Loucy (cell line): ENCODE results near the gene GSTA3.
"Not testable (repeated sequence)": the region's sequence is repeated elsewhere in the genome, so short reads cannot be mapped to it uniquely, and the experiment has no call there.

Experiments
- H2AFZ ChIP-seq: fragments of 200-600 bp; sonication (generic); 2 replicates; pipeline ENCODE4 v1.6.0; 2016; ENCODE audit warnings: antibody characterized with exemption, mild to moderate bottlenecking, low read length, moderate library complexity
- H3F3A ChIP-seq: fragments of 200-600 bp; 2 replicates; pipeline ENCODE4 v1.6.0; 2016; ENCODE audit warnings: antibody characterized with exemption, low read depth, mild to moderate bottlenecking
- H3K27me3 ChIP-seq: fragments of 200-600 bp; sonication (generic); 2 replicates; pipeline ENCODE4 v1.6.1; 2014; ENCODE audit warnings: low read length, mild to moderate bottlenecking; ENCODE audit not compliant: insufficient read depth, poor library complexity, severe bottlenecking
- H3K36me3 ChIP-seq: fragments of 200-600 bp; sonication (generic); 2 replicates; pipeline ENCODE4 v1.6.1; 2016; ENCODE audit warnings: low read length; ENCODE audit not compliant: insufficient read depth
- H3K4me1 ChIP-seq: fragments of 200-600 bp; sonication (generic); 2 replicates; pipeline ENCODE4 v1.5.1; 2014; ENCODE audit warnings: low read length, mild to moderate bottlenecking; ENCODE audit not compliant: insufficient read depth, poor library complexity, severe bottlenecking
- H3K4me2 ChIP-seq: fragments of 200-600 bp; sonication (generic); 2 replicates; pipeline ENCODE4 v1.6.0; 2014; ENCODE audit warnings: antibody characterized with exemption, low read length, low read depth, mild to moderate bottlenecking; ENCODE audit not compliant: poor library complexity, severe bottlenecking
- H3K4me3 ChIP-seq: fragments of 200-600 bp; sonication (generic); 2 replicates; pipeline ENCODE4 v1.5.1; 2014; ENCODE audit warnings: low read length, mild to moderate bottlenecking, mixed read lengths; ENCODE audit not compliant: poor library complexity, severe bottlenecking
- H3K79me2 ChIP-seq: fragments of 200-600 bp; sonication (generic); 2 replicates; pipeline ENCODE4 v1.6.1; 2014; ENCODE audit warnings: low read length; ENCODE audit not compliant: insufficient read depth
- H3K9ac ChIP-seq: fragments of 200-600 bp; sonication (generic); 2 replicates; pipeline ENCODE4 v1.6.0; 2014; ENCODE audit warnings: mild to moderate bottlenecking, low read depth, low read length, moderate library complexity; ENCODE audit not compliant: poor library complexity, severe bottlenecking
- H3K9me2 ChIP-seq: fragments of 200-600 bp; sonication (generic); replicated peaks from 2 replicates; pipeline ENCODE4 v1.6.1; 2016; ENCODE audit warnings: low read depth, low read length, mixed read lengths
- H3K9me3 ChIP-seq: fragments of 200-600 bp; sonication (generic); 2 replicates; pipeline ENCODE4 v1.6.1; 2014; ENCODE audit warnings: mild to moderate bottlenecking, antibody characterized with exemption, low read length, low read depth; ENCODE audit not compliant: insufficient read depth
- H4K20me1 ChIP-seq: fragments of 200-600 bp; sonication (generic); 2 replicates; pipeline ENCODE4 v1.6.0; 2014; ENCODE audit warnings: antibody characterized with exemption, low read length, mild to moderate bottlenecking; ENCODE audit not compliant: insufficient read depth, poor library complexity, severe bottlenecking
- EZH2phosphoT487 ChIP-seq: fragments of 200-600 bp; IDR thresholded peaks from 2 replicates; pipeline ENCODE4 v1.6.1; 2018; ENCODE audit warnings: antibody characterized with exemption, mild to moderate bottlenecking, moderate library complexity, borderline replicate concordance
- TF ChIP-seq, protein P1 (sequence below): fragments of 200-600 bp; sonication (generic); conservative IDR thresholded peaks from 2 replicates; pipeline ENCODE4 v1.5.1; 2014; ENCODE audit warnings: mild to moderate bottlenecking, antibody characterized with exemption, low read length

The GSTA3 gene

DNA sequence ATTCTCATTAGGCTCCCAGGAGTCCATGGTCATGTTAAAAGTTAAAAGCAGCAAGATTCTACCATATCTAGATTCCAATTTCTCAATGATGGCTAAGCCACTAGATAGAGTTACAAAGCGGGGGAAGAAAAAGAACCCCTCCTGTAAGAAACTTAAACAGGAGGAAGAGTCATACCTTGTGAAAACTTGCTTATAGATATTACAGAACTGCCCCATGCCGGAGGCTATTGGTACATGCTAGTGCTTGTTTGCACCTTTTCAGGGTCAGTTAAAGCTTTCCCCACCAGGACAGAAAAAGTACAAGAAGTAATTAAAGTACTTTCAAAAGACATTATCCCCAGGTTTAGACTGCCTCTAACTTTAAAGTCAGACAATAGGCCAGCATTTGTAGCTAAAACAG lies 15.5 kb upstream of the GSTA3 start:
- no peaks in the 10 kb centered on the region for H3K36me3 ChIP-seq
- H3F3A ChIP-seq = no peaks in the 10 kb centered on the region
- TF ChIP-seq EZH2phosphoT487 = no peak
- TF ChIP-seq, protein P1, sequence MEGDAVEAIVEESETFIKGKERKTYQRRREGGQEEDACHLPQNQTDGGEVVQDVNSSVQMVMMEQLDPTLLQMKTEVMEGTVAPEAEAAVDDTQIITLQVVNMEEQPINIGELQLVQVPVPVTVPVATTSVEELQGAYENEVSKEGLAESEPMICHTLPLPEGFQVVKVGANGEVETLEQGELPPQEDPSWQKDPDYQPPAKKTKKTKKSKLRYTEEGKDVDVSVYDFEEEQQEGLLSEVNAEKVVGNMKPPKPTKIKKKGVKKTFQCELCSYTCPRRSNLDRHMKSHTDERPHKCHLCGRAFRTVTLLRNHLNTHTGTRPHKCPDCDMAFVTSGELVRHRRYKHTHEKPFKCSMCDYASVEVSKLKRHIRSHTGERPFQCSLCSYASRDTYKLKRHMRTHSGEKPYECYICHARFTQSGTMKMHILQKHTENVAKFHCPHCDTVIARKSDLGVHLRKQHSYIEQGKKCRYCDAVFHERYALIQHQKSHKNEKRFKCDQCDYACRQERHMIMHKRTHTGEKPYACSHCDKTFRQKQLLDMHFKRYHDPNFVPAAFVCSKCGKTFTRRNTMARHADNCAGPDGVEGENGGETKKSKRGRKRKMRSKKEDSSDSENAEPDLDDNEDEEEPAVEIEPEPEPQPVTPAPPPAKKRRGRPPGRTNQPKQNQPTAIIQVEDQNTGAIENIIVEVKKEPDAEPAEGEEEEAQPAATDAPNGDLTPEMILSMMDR = no peak
- no peak overlapping the region for H3K4me3 ChIP-seq
- no peaks in the 10 kb centered on the region for H3K27me3 ChIP-seq
- no peak overlapping the region for H3K4me2 ChIP-seq
- H4K20me1 ChIP-seq = no peaks in the 10 kb centered on the region
- H3K9me3 ChIP-seq = no peaks in the 10 kb centered on the region
- H2AFZ ChIP-seq = no peak overlapping the region
- H3K4me1 ChIP-seq = no peaks in the 10 kb centered on the region
- H3K79me2 ChIP-seq = no peaks in the 10 kb centered on the region
- no peak overlapping the region for H3K9ac ChIP-seq
- H3K9me2 ChIP-seq = no peaks in the 10 kb centered on the region

DNA sequence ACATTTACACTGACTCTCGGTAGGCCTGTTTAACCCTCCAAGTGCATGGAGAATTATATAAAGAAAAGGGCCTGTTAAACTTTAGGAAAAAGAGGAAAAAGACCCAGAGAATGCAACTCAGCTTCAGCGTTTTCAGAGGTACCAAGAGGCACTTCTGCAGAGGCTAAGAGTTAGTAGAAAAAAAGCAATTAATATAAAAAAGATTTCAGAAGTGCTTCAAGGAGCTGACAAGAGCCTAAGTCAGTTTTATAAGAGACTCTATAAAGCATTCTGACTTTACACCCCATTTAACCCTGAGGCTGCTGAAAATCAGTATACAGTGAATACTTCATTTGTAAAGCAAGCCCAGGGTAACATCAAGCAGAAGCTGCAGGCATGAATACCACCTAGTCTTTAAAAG lies 14.2 kb upstream of the GSTA3 start:
- H3K4me3 ChIP-seq, H3K27me3 ChIP-seq, H3K36me3 ChIP-seq, H3K9me3 ChIP-seq, H3K4me1 ChIP-seq, H3K79me2 ChIP-seq, H4K20me1 ChIP-seq, H2AFZ ChIP-seq, H3K9ac ChIP-seq, H3K9me2 ChIP-seq, H3F3A ChIP-seq, H3K4me2 ChIP-seq: not testable (repeated sequence)

DNA sequence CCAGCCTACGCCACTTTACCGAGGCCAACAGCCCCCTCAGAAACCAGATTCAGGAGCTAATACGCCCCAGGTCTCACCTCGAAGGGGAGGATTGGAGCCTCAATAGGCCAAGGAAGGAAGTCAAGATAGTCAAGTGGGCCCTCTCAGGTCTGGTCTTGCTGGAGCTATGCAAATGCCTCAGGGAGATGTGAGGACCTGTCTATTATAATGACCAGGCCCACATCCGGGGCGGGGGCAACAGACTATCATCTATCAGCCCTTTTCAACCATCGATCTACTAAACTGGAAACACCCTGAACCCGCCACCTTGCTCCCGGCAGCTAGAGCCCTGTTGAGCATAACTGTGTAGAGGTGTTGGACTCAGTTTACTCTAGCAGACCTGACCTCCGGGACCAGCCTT lies 12.7 kb upstream of the GSTA3 start:
- no peaks in the 10 kb centered on the region for H3F3A ChIP-seq
- no peaks in the 10 kb centered on the region for H3K4me1 ChIP-seq
- no peaks in the 10 kb centered on the region for H3K79me2 ChIP-seq
- H3K9me2 ChIP-seq = no peaks in the 10 kb centered on the region
- no peak overlapping the region for H3K9ac ChIP-seq
- TF ChIP-seq EZH2phosphoT487 = no peak
- TF ChIP-seq, protein P1 = no peak
- H2AFZ ChIP-seq = no peak overlapping the region
- no peaks in the 10 kb centered on the region for H4K20me1 ChIP-seq
- no peak overlapping the region for H3K4me3 ChIP-seq
- H3K9me3 ChIP-seq = no peaks in the 10 kb centered on the region
- H3K27me3 ChIP-seq = no peaks in the 10 kb centered on the region
- H3K36me3 ChIP-seq = no peaks in the 10 kb centered on the region
- no peak overlapping the region for H3K4me2 ChIP-seq

DNA sequence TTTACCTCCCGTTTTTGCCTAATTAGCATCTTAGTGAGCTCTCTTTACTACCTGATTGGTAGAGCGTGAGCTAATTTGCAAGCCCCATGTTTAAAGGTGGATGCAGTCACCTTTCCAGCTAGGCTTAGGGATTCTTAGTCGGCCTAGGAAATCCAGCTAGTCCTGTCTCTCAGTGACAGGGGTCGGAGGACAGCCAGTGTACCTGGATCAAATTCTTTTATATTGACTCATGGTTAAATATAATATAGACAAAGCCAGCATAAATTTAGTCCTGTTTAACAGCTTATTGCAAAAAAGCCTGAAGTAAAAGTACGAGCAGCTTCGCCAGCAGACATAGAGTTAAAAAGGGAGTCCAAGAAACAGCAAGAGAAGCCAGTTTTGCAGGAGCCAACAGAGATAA lies 12.2 kb upstream of the GSTA3 start:
- H3K9me3 ChIP-seq = no peaks in the 10 kb centered on the region
- no peaks in the 10 kb centered on the region for H3K4me1 ChIP-seq
- no peak overlapping the region for H3K4me3 ChIP-seq
- no peak overlapping the region for H3K4me2 ChIP-seq
- no peaks in the 10 kb centered on the region for H3K36me3 ChIP-seq
- H3K9me2 ChIP-seq = no peaks in the 10 kb centered on the region
- no peaks in the 10 kb centered on the region for H3F3A ChIP-seq
- H3K27me3 ChIP-seq = no peaks in the 10 kb centered on the region
- TF ChIP-seq EZH2phosphoT487 = no peak
- TF ChIP-seq, protein P1 = no peak
- no peaks in the 10 kb centered on the region for H4K20me1 ChIP-seq
- H3K79me2 ChIP-seq = no peaks in the 10 kb centered on the region
- H3K9ac ChIP-seq = no peak overlapping the region
- no peak overlapping the region for H2AFZ ChIP-seq

DNA sequence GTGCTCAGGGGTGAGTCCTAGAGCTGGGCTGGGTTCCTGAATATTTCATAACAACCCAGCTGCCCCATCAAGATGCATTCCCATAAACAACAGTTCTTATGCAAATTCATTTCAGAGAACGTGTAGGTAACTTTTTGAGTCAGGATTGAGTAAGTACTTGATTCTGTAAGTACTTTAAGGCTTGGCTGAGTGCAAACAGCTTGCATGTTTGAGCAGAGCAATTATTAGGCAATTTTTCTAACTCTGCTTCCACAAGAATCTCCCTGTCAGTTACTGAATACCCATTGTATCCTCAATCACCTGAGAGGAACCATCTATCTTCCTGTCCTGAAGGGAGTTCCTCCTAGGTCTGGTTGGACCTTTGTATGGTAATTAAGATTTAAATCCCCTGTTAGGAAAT lies 10.0 kb upstream of the GSTA3 start:
- not testable (repeated sequence) for H3K9ac ChIP-seq, H3K4me1 ChIP-seq, H3K9me3 ChIP-seq, H3K4me3 ChIP-seq, H3K27me3 ChIP-seq, H3K79me2 ChIP-seq, H4K20me1 ChIP-seq, H3K9me2 ChIP-seq, H3K4me2 ChIP-seq, H3K36me3 ChIP-seq, H3F3A ChIP-seq, H2AFZ ChIP-seq
